K562 (cell line): ENCODE measurements around the gene DTNB. TPM values are rescaled to one million over a fixed set of nuclear protein-coding genes. Genes with fewer than 3 reads are reported as not detected.
A peak's percentile ranks its signal among the peaks of the same experiment; 100 is the strongest.

Experiments
- CREM ChIP-seq: IDR thresholded peaks from 2 replicates; pipeline ENCODE4 v1.6.1; 2014; ENCODE audit warnings: antibody characterized with exemption, low read depth
- CTCF ChIP-seq, 3 experiments: IDR thresholded peaks in 2 of 3; conservative IDR thresholded peaks in 1 of 3; 2 replicates each; pipeline ENCODE4 v1.5.1; 2011 to 2012; ENCODE audit warnings: low read length in 3 of 3, mild to moderate bottlenecking in 3 of 3, control low read depth in 2 of 3, improper control_type of control experiment in 1 of 3, inconsistent platforms in 1 of 3, low read depth in 1 of 3, mixed read lengths in 1 of 3, moderate library complexity in 1 of 3; ENCODE audit not compliant: insufficient read depth in 2 of 3
- CXXC5 ChIP-seq: fragments of 250-450 bp; sonication (Bioruptor Pico); IDR thresholded peaks from 2 replicates; pipeline ENCODE4 v1.8.0; 2022; ENCODE audit warnings: inconsistent platforms, mild to moderate bottlenecking, moderate library complexity
- HMGN3 ChIP-seq: IDR thresholded peaks from 2 replicates; pipeline ENCODE4 v1.6.1; 2011; ENCODE audit warnings: borderline replicate concordance, low read depth, mild to moderate bottlenecking, mixed read lengths, low read length; ENCODE audit not compliant: insufficient read length; ENCODE audit errors: extremely low read depth
- MED1 ChIP-seq: sonication (generic); formaldehyde crosslinking; IDR thresholded peaks from 2 replicates; pipeline ENCODE4 v1.8.1; 2023; ENCODE audit warnings: missing genetic modification reagents, borderline replicate concordance
- MEF2A ChIP-seq: IDR thresholded peaks from 2 replicates; pipeline ENCODE4 v1.6.1; 2011; ENCODE audit warnings: low read depth, mild to moderate bottlenecking, low read length, moderate library complexity; ENCODE audit not compliant: control insufficient read depth
- SOX6 ChIP-seq: fragments of 450-650 bp; IDR thresholded peaks from 2 replicates; pipeline ENCODE4 v1.6.1; 2014; ENCODE audit warnings: mild to moderate bottlenecking
- SRF ChIP-seq, 2 experiments: fragments of 250-450, 450-650 bp in 1 of 2; sonication (Bioruptor Pico) in 1 of 2; sonication (generic) in 1 of 2; formaldehyde crosslinking; IDR thresholded peaks; 2 replicates each; pipeline versions ENCODE4 v1.5.0 to v1.5.1; 2020 to 2022; ENCODE audit warnings: mild to moderate bottlenecking in 1 of 2, missing genetic modification reagents in 1 of 2
- USF1 ChIP-seq: sonication (generic); formaldehyde crosslinking; IDR thresholded peaks from 2 replicates; pipeline ENCODE4 v1.9.0; 2022; ENCODE audit warnings: mild to moderate bottlenecking, missing genetic modification reagents
- VEZF1 ChIP-seq: fragments of 200-800 bp; sonication (Bioruptor generic); IDR thresholded peaks from 2 replicates; pipeline ENCODE4 v1.6.1; 2017; ENCODE audit warnings: missing genetic modification characterization, missing compliant biosample characterization
- YY1 ChIP-seq, 3 experiments: IDR thresholded peaks; 2 replicates each; pipeline ENCODE4 v1.6.1; 2011; ENCODE audit warnings: low read length in 2 of 3, mild to moderate bottlenecking in 2 of 3, moderate library complexity in 2 of 3, borderline replicate concordance in 1 of 3, control low read depth in 1 of 3, low read depth in 1 of 3; ENCODE audit not compliant: insufficient read depth in 3 of 3, insufficient replicate concordance in 2 of 3, control insufficient read depth in 1 of 3, insufficient read length in 1 of 3; ENCODE audit errors: extremely low read depth in 1 of 3
- ZBTB12 ChIP-seq: fragments of 250-450 bp; sonication (Bioruptor Pico); IDR thresholded peaks from 2 replicates; pipeline ENCODE4 v1.4.0; 2020
- ZKSCAN3 ChIP-seq: fragments of 250-450 bp; sonication (Bioruptor Pico); IDR thresholded peaks from 2 replicates; pipeline ENCODE4 v1.4.0; 2020
- ZNF224 ChIP-seq: sonication (generic); formaldehyde crosslinking; IDR thresholded peaks from 2 replicates; pipeline ENCODE4 v1.8.0; 2022; ENCODE audit warnings: mild to moderate bottlenecking, missing genetic modification reagents
- polyA plus RNA-seq, 8 experiments: library from polyadenylated mRNA; depleted of rRNA in 4 of 8; stranded (reverse) in 5 of 8; unstranded in 3 of 8; fragments of >200 nt; fragmentation: Nextera tagmentation in 2 of 8; fragmentation: Illumina TruSeq in 1 of 8; extraction: Ambion mirVana in 2 of 8; extraction: Trizol in 1 of 8; gene quantifications; 2 replicates each; pipeline versions ENCODE4 v1.2.1 to v1.2.3, GENCODE V29; 2011 to 2014; ENCODE audit warnings: inconsistent platforms in 1 of 8, missing spikeins in 1 of 8
- total RNA-seq, 7 experiments: library from RNA; depleted of rRNA in 6 of 7; stranded (reverse); fragments of >200 nt in 6 of 7; fragmentation: Illumina TruSeq in 2 of 7; extraction: Trizol in 2 of 7; gene quantifications; 2 replicates each; pipeline versions ENCODE4 v1.2.1 to v1.2.3, GENCODE V29; 2011 to 2021; ENCODE audit warnings: low replicate concordance in 1 of 7

DTNB gene
- total and polyA plus RNA-seq, 9 of the 15 experiments (the other 6 are each of a cell fraction or from before 2014, with no cell fraction given) = 0.18 to 2.0 (median 0.77) TPM; not detected in 2

GRCh38 chr2:25376750-25377621, 296.4 kb downstream of the DTNB start (continued):
- TF ChIP-seq CTCF (IDR thresholded peaks at IDR 0.05 in 2 of 3, conservative IDR thresholded peaks at IDR 0.05 in 1 of 3; ENCODE audit: insufficient read depth in 2 of 3, low read depth in 1 of 3, low read length in 3 of 3) (peak; percentile 85 to 95 (median 89)), MEF2A (peak; percentile 95), YY1 (IDR thresholded peaks at IDR 0.05; ENCODE audit: borderline replicate concordance in 1 of 3, control insufficient read depth in 1 of 3, extremely low read depth in 1 of 3, insufficient read depth in 3 of 3, insufficient read length in 1 of 3, insufficient replicate concordance in 2 of 3, low read depth in 1 of 3, low read length in 2 of 3) (peak in 2 of 3 experiments; percentile 28 to 67), USF1 (CRISPR knock-in tag) (peak; percentile 36; the same call in 1 of the 2 replicates), CREM (peak; percentile 45), HMGN3 (peak; percentile 63), MED1 (CRISPR knock-in tag) (no peak), SOX6 (peak; percentile 54; the same call in 1 of the 2 replicates), ZBTB12 (CRISPR knock-in tag) (peak; percentile 39; the same call in 1 of the 2 replicates), SRF (CRISPR knock-in tag; IDR thresholded peaks at IDR 0.05) (peak in 1 of 2 experiments; percentile 72; a peak in 1 of 4 replicates), ZNF224 (CRISPR knock-in tag) (no peak), CXXC5 (peak; percentile 80), ZKSCAN3 (no peak), VEZF1 (CRISPR knock-in tag) (peak; percentile 79)
